Pancreas (tissue), 10 donors: ENCODE results near the gene EBLN1. TPM values are rescaled to one million over a fixed set of nuclear protein-coding genes. Genes with fewer than 3 reads are reported as not detected.

ENCODE experiments used
- ATAC-seq, 4 donors: fragments of 200-7000 bp; cut with Tn5 transposase; one replicate each; pipeline versions ENCODE4 v1.8.0 to v1.9.1; 2020; ENCODE audit warnings: mild to moderate bottlenecking in 4 of 4, moderate library complexity in 4 of 4
- DNase-seq, 6 donors: peaks; one replicate each; pipeline ENCODE4 v3.0.0-alpha.2; 2020
- FAIRE-seq: peaks from 2 replicates; lab custom pipeline; 2012; peaks lifted over from hg19 to GRCh38; lab: Jason Lieb, UNC
- H3K27ac ChIP-seq, 4 donors: fragments of 200-600 bp; sonication (generic); 1 replicate in 3 of 4; 2 replicates in 1 of 4; pipeline versions ENCODE4 v1.5.0 to v1.8.0; 2020
- H3K27me3 ChIP-seq, 4 donors: fragments of 200-600 bp; one replicate each; pipeline ENCODE4 v1.8.0; 2021
- H3K36me3 ChIP-seq, 3 donors: fragments of 200-600 bp; sonication (generic) in 1 of 3; one replicate each; pipeline versions ENCODE4 v1.5.0 to v1.8.0; 2020 to 2021
- H3K4me1 ChIP-seq, 3 donors: fragments of 200-600 bp; one replicate each; pipeline ENCODE4 v1.8.0; 2021
- H3K4me3 ChIP-seq, 4 donors: fragments of 200-600 bp; sonication (generic) in 2 of 4; one replicate each; pipeline versions ENCODE4 v1.5.0 to v1.8.0; 2020 to 2021
- H3K9me3 ChIP-seq, 4 donors: fragments of 200-600 bp; one replicate each; pipeline ENCODE4 v1.8.0; 2021
- CTCF ChIP-seq, 4 donors: fragments of 200-600 bp; sonication (generic) in 3 of 4; IDR thresholded peaks; one replicate each; pipeline versions ENCODE4 v1.5.0 to v1.8.0; 2021; ENCODE audit warnings: antibody characterized with exemption in 4 of 4
- WGBS, 2 donors: extraction: QIAGEN DNeasy Blood & Tissue Kit; methylation state at CpG; one replicate each; pipeline ENCODE4 v1.1.7; 2013; 5-methylcytosine and 5-hydroxymethylcytosine counted together
- intact Hi-C, 3 donors: fragments of 100-400 bp; cut with DNase I; formaldehyde crosslinking; loops; one replicate each; pipeline versions ENCODE4 v1.11.1 to v1.14.2; 2022
- polyA plus RNA-seq, 2 donors: library from polyadenylated mRNA; stranded (reverse); fragments of 200-250 nt; gene quantifications; one replicate each; pipeline ENCODE4 v1.2.3, GENCODE V29; 2013
- total RNA-seq, 6 donors: library from RNA; stranded (reverse); fragmentation: NEBNext Ultra II Directional in 4 of 6; extraction: Animal tissue kit (Norgen Biotek cat#: 25700) in 4 of 6; gene quantifications; one replicate each; pipeline versions ENCODE4 v1.2.1 to v1.2.4, GENCODE V29; 2021 to 2023
- donor health status: healthy with polysubstance abuse.
- donor health status: DM: no; HTN: no; CAD: no; lungs with moderate emphysema.
- donor health status: DM: no; HTN: no; CAD: no.
- donor health status: control.
- donor health status: control.
- donor health status: Bipolar disorder and iron deficiency.
- donor health status: DM: yes; HTN: yes; CAD: no.
- donor health status: DM: no; HTN: no; CAD: no.
- donor health status: DM: no; HTN: no; CAD: no.
- donor health status: DM: yes; HTN: yes; CAD: no.

Gene EBLN1
- total and polyA plus RNA-seq, 8 donors: not detected

- no peak for TF ChIP-seq CTCF (IDR thresholded peaks at IDR 0.05)
- FAIRE-seq (no peak), ATAC-seq (no peak), DNase-seq (no peak)
- H3K27ac ChIP-seq: no peak overlapping the region
- H3K4me3 ChIP-seq: no peak overlapping the region
- no peaks in the 10 kb centered on the region for H3K27me3 ChIP-seq
- intact Hi-C loops: no loop called here
- H3K4me1 ChIP-seq: no peaks in the 10 kb centered on the region
- no peaks in the 10 kb centered on the region for H3K36me3 ChIP-seq
- H3K9me3 ChIP-seq: no peaks in the 10 kb centered on the region
Observed at GRCh38 chr10:22174442-22174841, 43.4 kb downstream of the EBLN1 start.

DNA sequence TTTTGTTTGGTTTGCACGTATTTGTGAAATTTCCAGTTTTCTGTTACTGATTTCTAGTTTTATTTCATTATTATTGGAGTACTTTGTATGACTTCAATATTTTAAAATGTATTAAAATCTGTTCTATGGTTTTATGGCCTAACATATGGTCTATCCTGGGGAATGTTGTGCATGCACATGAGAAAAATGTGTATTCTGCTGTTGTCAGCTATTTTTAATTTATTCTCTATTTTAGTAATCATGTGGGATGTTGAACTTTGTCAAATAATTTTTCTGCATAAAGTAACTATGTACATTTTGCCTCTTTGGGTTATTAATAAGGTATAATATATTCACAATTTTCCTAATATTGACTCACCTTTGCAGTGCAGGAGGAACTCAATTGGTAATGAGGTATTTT lies 46.7 kb downstream of the EBLN1 start:
- Histone ChIP-seq H3K27ac (no peak overlapping the region), H3K9me3 (no peaks in the 10 kb centered on the region), H3K4me3 (no peak overlapping the region), H3K4me1 (no peaks in the 10 kb centered on the region), H3K36me3 (no peaks in the 10 kb centered on the region), H3K27me3 (no peaks in the 10 kb centered on the region)
- intact Hi-C loops: no loop called here
- DNase-seq: no peak
- ATAC-seq: no peak
- TF ChIP-seq CTCF (IDR thresholded peaks at IDR 0.05): no peak
- no peak for FAIRE-seq
- 86 to 89% methylated on average over 1 of the region's 1 CpG for WGBS, 2 donors

DNA sequence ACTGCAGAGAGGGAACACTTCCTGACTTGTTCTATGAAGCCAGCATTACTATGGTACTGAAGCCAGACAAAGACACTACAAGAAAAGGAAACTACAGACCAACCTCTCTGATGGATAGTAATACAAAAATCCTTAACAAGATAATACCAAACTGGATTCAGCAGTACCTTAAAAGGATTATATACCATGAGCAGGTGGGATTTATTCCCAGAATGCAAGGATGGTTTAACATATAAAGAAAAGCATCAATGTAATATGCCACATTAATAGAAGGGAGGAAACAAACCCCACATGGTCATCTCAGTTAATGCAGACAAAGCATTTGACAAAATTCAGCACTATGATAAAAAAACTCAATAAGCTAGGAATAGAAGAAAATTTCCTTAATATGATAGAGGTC lies 47.2 kb downstream of the EBLN1 start:
- Histone ChIP-seq H3K27me3 (no peaks in the 10 kb centered on the region), H3K27ac (no peak overlapping the region), H3K4me3 (no peak overlapping the region), H3K4me1 (no peaks in the 10 kb centered on the region), H3K9me3 (no peaks in the 10 kb centered on the region), H3K36me3 (no peaks in the 10 kb centered on the region)
- TF ChIP-seq CTCF (IDR thresholded peaks at IDR 0.05): no peak
- DNase-seq: no peak
- ATAC-seq: no peak
- no peak for FAIRE-seq
- intact Hi-C loops: no loop called here

GRCh38 chr10:22159979-22160378 lies 57.8 kb downstream of the EBLN1 start:
- 80 to 86% methylated on average over 2 of the region's 2 CpGs for WGBS, 2 donors
- DNase-seq (no peak), ATAC-seq (no peak), FAIRE-seq (no peak)
- Histone ChIP-seq H3K4me1 (no peaks in the 10 kb centered on the region), H3K27ac (no peak overlapping the region), H3K9me3 (no peaks in the 10 kb centered on the region), H3K4me3 (no peak overlapping the region), H3K27me3 (no peaks in the 10 kb centered on the region), H3K36me3 (no peaks in the 10 kb centered on the region)
- intact Hi-C loops: no loop called here
- TF ChIP-seq CTCF (IDR thresholded peaks at IDR 0.05): no peak

DNA sequence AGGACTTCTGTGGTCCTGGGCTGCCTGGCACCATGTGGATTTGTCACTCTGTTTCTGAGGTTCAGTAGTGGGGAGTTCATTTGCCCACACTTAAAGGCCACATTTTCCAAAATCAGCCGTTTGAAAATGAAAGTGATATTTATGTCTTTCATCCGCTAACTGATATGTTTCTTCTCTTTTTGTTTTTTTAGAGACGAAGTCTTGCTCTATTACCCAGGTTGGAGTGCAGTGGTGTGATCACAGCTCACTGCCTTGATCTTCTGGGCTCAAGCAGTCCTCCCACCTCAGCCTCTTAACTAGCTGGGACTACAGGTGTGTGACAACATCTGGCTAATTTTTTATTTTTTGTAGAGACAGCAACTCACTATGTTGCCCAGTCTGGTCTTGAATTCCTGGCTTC lies 58.6 kb downstream of the EBLN1 start:
- H3K36me3 ChIP-seq: no peaks in the 10 kb centered on the region
- no peaks in the 10 kb centered on the region for H3K4me1 ChIP-seq
- H3K4me3 ChIP-seq: no peak overlapping the region
- no peak for DNase-seq
- WGBS, 2 donors: 70 to 76% methylated on average over 3 of the region's 3 CpGs
- no peak for TF ChIP-seq CTCF (IDR thresholded peaks at IDR 0.05)
- no peaks in the 10 kb centered on the region for H3K27me3 ChIP-seq
- intact Hi-C loops: no loop called here
- no peak for FAIRE-seq
- H3K9me3 ChIP-seq: no peaks in the 10 kb centered on the region
- H3K27ac ChIP-seq: no peak overlapping the region
- no peak for ATAC-seq

Other genes with a start within 250 kb of the EBLN1 start
- gene DNAJC1, start 214.3 kb downstream of the EBLN1 start, total RNA-seq: 10 to 100 TPM; 20.5 to 30.7 (median 23.1) TPM
- 10 to 100 TPM; 16.7 to 16.8 TPM for gene DNAJC1, start 214.3 kb downstream of the EBLN1 start, polyA plus RNA-seq
- gene COMMD3, start 98.4 kb upstream of the EBLN1 start, total RNA-seq: 10 to 100 TPM; 27.9 to 43.0 (median 34.6) TPM
- gene COMMD3, start 98.4 kb upstream of the EBLN1 start, polyA plus RNA-seq: 10 to 100 TPM; 47.6 to 60.4 TPM
- 10 to 100 TPM; 15.8 to 33.9 (median 24.0) TPM for gene BMI1, start 103.1 kb upstream of the EBLN1 start, total RNA-seq
- 10 to 100 TPM; 10.6 to 25.1 TPM for gene BMI1, start 103.1 kb upstream of the EBLN1 start, polyA plus RNA-seq
- gene SPAG6, start 127.5 kb upstream of the EBLN1 start, total RNA-seq: under 1 TPM in 5 of 6 donors, not detected in 1; 0.08 to 0.47 (median 0.34) TPM
- 1 to 10 TPM in 1 of 2 donors, under 1 TPM in 1; 0.53 to 1.3 TPM for gene SPAG6, start 127.5 kb upstream of the EBLN1 start, polyA plus RNA-seq